ENCODE results near the gene IRF4. TPM values are rescaled to one million over a fixed set of nuclear protein-coding genes. Genes with fewer than 3 reads are reported as not detected.

Gene IRF4
- total RNA-seq, 2 experiments from 2014 or later, result 689 to 705 TPM

DNA sequence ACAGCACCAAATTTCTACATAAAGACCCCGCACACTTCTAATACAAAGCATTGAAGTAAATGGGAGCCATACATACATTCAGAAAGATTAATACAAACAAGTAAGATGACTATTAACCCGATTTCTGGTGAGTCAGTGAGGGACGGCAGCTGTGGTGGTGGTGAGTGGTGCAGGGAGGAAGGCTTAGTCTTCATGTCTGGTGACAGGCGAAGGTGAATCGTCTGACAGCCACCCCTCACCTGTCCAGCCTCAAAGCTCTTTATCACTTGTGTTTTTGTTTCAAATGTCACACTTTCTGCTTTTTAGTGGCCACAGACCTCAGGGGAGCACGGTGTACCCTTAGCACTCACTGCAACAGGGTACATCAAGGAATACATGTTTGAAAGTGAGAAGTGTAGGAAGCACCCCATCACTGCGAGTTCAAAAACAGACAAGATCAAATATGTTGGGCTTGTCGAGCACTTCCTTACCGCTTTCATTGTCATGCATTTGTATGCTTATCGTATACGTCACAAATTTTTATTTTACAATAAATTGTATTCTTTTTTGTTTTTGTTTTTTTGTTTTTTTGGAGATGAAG lies 63.5 kb downstream of the IRF4 start:
- CTCF ChIA-PET, result interaction anchor here (0.8 kb wide), 1 partner anchor 52 kb away, joined by 3 read pairs; no protein-coding TSS in a partner anchor
- H3K27me3 Mint-ChIP-seq, result no peaks in the 10 kb centered on the region
- peaks cover 8% of the 10 kb centered on the region for H3K36me3 Mint-ChIP-seq
- DNase-seq, result peak; percentile 71
- POLR2A ChIA-PET, result interaction anchor here (1.2 kb wide), 1 partner anchor 43 kb away, joined by 4 read pairs; no protein-coding TSS in a partner anchor
- H3K27ac Mint-ChIP-seq, result peak overlapping the region; percentile 4
- H3K9me3 Mint-ChIP-seq, result peaks cover 18% of the 10 kb centered on the region
- intact Hi-C loops (cut with micrococcal nuclease), result loop anchor here (2.0 kb wide), 1 partner anchor 20 kb away; no protein-coding TSS in a partner anchor
- H3K4me1 Mint-ChIP-seq (ENCODE audit: low read depth), result peaks cover 24% of the 10 kb centered on the region
- H3K4me3 Mint-ChIP-seq, result no peak overlapping the region

- Mint-ChIP-seq H3K27me3 (no peaks in the 10 kb centered on the region), H3K27ac (no peak overlapping the region), H3K4me1 (ENCODE audit: low read depth) (peaks cover 28% of the 10 kb centered on the region), H3K4me3 (no peak overlapping the region), H3K9me3 (peaks cover 18% of the 10 kb centered on the region), H3K36me3 (peaks cover 8% of the 10 kb centered on the region)
- POLR2A ChIA-PET, result no interaction called here
- no peak for DNase-seq
- intact Hi-C loops (cut with micrococcal nuclease), result loop anchor here (2.0 kb wide), 1 partner anchor 19 kb away; no protein-coding TSS in a partner anchor
- CTCF ChIA-PET, result no interaction called here
These were observed 64.3 kb downstream of the IRF4 start for GRCh38 chr6:455835-456234.

DNA sequence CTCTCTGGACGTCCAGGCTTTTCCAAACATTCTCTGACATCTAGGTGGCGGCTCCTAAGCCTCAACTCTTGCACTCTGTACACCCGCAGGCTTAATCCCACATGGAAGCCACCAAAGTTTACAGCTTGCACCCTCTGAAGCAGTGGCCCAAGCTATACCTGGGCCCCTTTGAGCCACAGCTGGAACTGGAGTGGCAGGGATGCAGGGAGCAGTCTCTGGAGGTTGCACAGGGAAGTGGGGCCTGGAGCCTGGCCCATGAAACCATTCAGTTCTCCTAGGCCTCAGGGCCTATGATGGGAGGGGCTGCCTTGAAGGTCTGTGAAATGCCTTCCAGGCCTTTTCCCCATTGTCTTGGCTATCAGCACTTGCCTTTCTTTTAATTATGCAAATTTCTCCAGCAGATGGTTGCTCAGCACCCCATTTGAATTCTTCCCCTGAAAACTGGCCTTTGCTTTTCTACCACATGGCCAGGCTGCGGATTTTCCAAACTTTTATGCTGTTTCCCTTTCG lies 64.9 kb downstream of the IRF4 start:
- intact Hi-C loops (cut with micrococcal nuclease), result no loop called here
- H3K27ac Mint-ChIP-seq, result no peak overlapping the region
- no peak for DNase-seq
- peaks cover 8% of the 10 kb centered on the region for H3K36me3 Mint-ChIP-seq
- ChIA-PET POLR2A (no interaction called here), CTCF (no interaction called here)
- H3K4me3 Mint-ChIP-seq, result no peak overlapping the region
- peaks cover 18% of the 10 kb centered on the region for H3K9me3 Mint-ChIP-seq
- H3K4me1 Mint-ChIP-seq (ENCODE audit: low read depth), result peaks cover 28% of the 10 kb centered on the region
- no peaks in the 10 kb centered on the region for H3K27me3 Mint-ChIP-seq

DNA sequence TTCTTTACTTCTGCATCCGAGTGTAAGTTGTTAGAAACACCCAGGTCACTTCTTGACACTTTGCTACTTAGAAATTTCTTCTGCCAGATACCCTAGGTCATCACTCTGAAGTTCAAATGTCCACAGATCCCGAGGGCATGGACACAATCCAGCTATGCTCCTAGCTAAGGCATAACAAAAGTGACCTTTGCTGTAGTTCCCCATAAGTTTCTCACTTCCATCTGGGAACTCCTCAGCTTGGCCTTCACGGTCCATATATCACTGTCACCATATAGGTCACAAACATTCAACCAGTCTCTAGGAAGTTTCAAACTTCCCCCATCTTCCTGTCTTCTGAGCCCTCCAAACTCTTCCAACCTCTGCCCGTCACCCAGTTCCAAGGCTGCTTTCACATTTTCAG lies 65.3 kb downstream of the IRF4 start:
- intact Hi-C loops (cut with micrococcal nuclease), result no loop called here
- peaks cover 18% of the 10 kb centered on the region for H3K9me3 Mint-ChIP-seq
- peaks cover 8% of the 10 kb centered on the region for H3K36me3 Mint-ChIP-seq
- no peak overlapping the region for H3K27ac Mint-ChIP-seq
- CTCF ChIA-PET, result no interaction called here
- no peak for DNase-seq
- H3K27me3 Mint-ChIP-seq, result no peaks in the 10 kb centered on the region
- no peak overlapping the region for H3K4me3 Mint-ChIP-seq
- POLR2A ChIA-PET, result no interaction called here
- peaks cover 29% of the 10 kb centered on the region for H3K4me1 Mint-ChIP-seq (ENCODE audit: low read depth)

Other genes with a start within 250 kb of the IRF4 start
- gene DUSP22, start 99.3 kb upstream of the IRF4 start, total RNA-seq, result 10 to 100 TPM; 28.0 to 28.7 TPM

Data from activated CD4-positive, alpha-beta memory T cell treated with anti-CD3 and anti-CD28 coated beads for 36 hours (primary cell).